Panc1 (cell line): ENCODE measurements around the gene TFEB. TPM values are rescaled to one million over a fixed set of nuclear protein-coding genes. Genes with fewer than 3 reads are reported as not detected.

ENCODE experiments used
- ATAC-seq: fragments of 200-7000 bp; cut with Tn5 transposase; 2 replicates; pipeline ENCODE4 v1.9.1; 2020; ENCODE audit warnings: mild to moderate bottlenecking, moderate library complexity
- BruUV-seq: library from RNA; stranded (reverse); fragments of 400-500 nt; replicated peaks from 2 replicates; lab custom pipeline; 2021; lab: Mats Ljungman, UMichigan
- CTCF ChIA-PET: fragments of 300-600 bp; sonication (Branson Sonifier 250); formaldehyde crosslinking; loops from one replicate; lab custom pipeline; 2022; ENCODE audit warnings: antibody characterized with exemption; lab: Charles Lee
- POLR2A ChIA-PET: fragments of 300-600 bp; sonication (Branson Sonifier 250); formaldehyde crosslinking; loops from one replicate; lab custom pipeline; 2022; ENCODE audit warnings: antibody characterized with exemption; lab: Charles Lee
- DNase-seq: peaks from one replicate; pipeline ENCODE4 v3.0.0-alpha.2; 2010; ENCODE audit warnings: low read depth, low spot score
- H3K27ac ChIP-seq: 2 replicates; pipeline ENCODE4 v1.5.1; 2011; ENCODE audit warnings: mild to moderate bottlenecking, low read length, inconsistent platforms
- H3K27me3 ChIP-seq: fragments of 200-500 bp; sonication (Bioruptor generic); 2 replicates; pipeline ENCODE4 v1.6.0; 2014; ENCODE audit warnings: low read length, inconsistent platforms; ENCODE audit not compliant: control insufficient read depth, insufficient read depth
- H3K36me3 ChIP-seq: fragments of 200-500 bp; sonication (Bioruptor generic); 2 replicates; pipeline ENCODE4 v1.5.1; 2014; ENCODE audit warnings: inconsistent platforms, mild to moderate bottlenecking, low read length, moderate library complexity; ENCODE audit not compliant: control insufficient read depth, insufficient read depth
- H3K4me1 ChIP-seq: 2 replicates; pipeline ENCODE4 v1.5.1; 2011; ENCODE audit warnings: inconsistent platforms, mild to moderate bottlenecking, low read length, moderate library complexity; ENCODE audit not compliant: control insufficient read depth, insufficient read depth
- H3K4me3 ChIP-seq, 2 experiments: 2 replicates each; pipeline ENCODE4 v1.5.1; 2011 to 2012; ENCODE audit warnings: low read depth in 2 of 2, low read length in 2 of 2, mild to moderate bottlenecking in 2 of 2, inconsistent platforms in 1 of 2, moderate library complexity in 1 of 2
- H3K9me3 ChIP-seq: fragments of 200-500 bp; sonication (Bioruptor generic); 2 replicates; pipeline ENCODE4 v1.5.1; 2014; ENCODE audit warnings: low read depth, mild to moderate bottlenecking, inconsistent platforms, low read length, moderate library complexity; ENCODE audit not compliant: control insufficient read depth, insufficient read depth
- CTCF ChIP-seq: fragments of 450-650 bp; IDR thresholded peaks from 2 replicates; pipeline ENCODE4 v1.5.1; 2017; ENCODE audit warnings: mild to moderate bottlenecking
- POLR2AphosphoS5 ChIP-seq: IDR thresholded peaks from 2 replicates; pipeline ENCODE4 v1.6.1; 2012; ENCODE audit warnings: mild to moderate bottlenecking, low read depth, low read length, moderate library complexity
- REST ChIP-seq, 2 experiments: IDR thresholded peaks; 2 replicates each; pipeline ENCODE4 v1.6.1; 2011 to 2012; ENCODE audit warnings: low read depth in 2 of 2, control low read depth in 1 of 2, low read length in 1 of 2, mild to moderate bottlenecking in 1 of 2, moderate library complexity in 1 of 2; ENCODE audit not compliant: insufficient read depth in 1 of 2
- SIN3A ChIP-seq: IDR thresholded peaks from 2 replicates; pipeline ENCODE4 v1.6.1; 2012; ENCODE audit warnings: low read depth, mild to moderate bottlenecking, low read length, moderate library complexity, borderline replicate concordance; ENCODE audit not compliant: insufficient read depth
- TCF7L2 ChIP-seq: IDR thresholded peaks from 2 replicates; pipeline ENCODE4 v1.6.1; 2011; ENCODE audit warnings: mild to moderate bottlenecking, low read depth, low read length, inconsistent platforms
- in situ Hi-C: cut with HindIII; loops from 2 replicates; pipeline ENCODE4 v1.10.0; 2016; ENCODE audit warnings: low sequenced_read_pairs, low pct_unique_long_range_greater_than_20kb
- intact Hi-C: fragments of 100-400 bp; cut with micrococcal nuclease; formaldehyde crosslinking; loops from one replicate; pipeline ENCODE4 v1.10.0; 2022; ENCODE audit not compliant: unreplicated experiment
- total RNA-seq: library from RNA; stranded (reverse); gene quantifications from one replicate; pipeline ENCODE4 v1.2.1, GENCODE V29; 2021; ENCODE audit not compliant: unreplicated experiment

Gene TFEB
- total RNA-seq, 1 experiment from 2014 or later = 13.3 TPM

- H3K4me1 ChIP-seq = peaks cover 3% of the 10 kb centered on the region; the same call in 1 of the 2 replicates
- no peak for ATAC-seq
- intact Hi-C loops (no loop called here), in situ Hi-C loops (no loop called here)
- H3K27ac ChIP-seq = no peak overlapping the region
- no peaks in the 10 kb centered on the region for H3K36me3 ChIP-seq
- TF ChIP-seq CTCF (no peak), REST (IDR thresholded peaks at IDR 0.05; ENCODE audit: insufficient read depth in 1 of 2, low read depth in 2 of 2, low read length in 1 of 2) (no peak), POLR2AphosphoS5 (no peak), TCF7L2 (no peak), SIN3A (no peak)
- no peaks in the 10 kb centered on the region for H3K27me3 ChIP-seq
- H3K4me3 ChIP-seq = no peak overlapping the region
- ChIA-PET CTCF (interaction anchor here (0.6 to 0.8 kb wide), 2 partner anchors 61 to 135 kb away, joined by 3 read pairs; partner anchors contain the start of gene FRS3), POLR2A (no interaction called here)
- no peak for DNase-seq
- H3K9me3 ChIP-seq = no peaks in the 10 kb centered on the region
- BruUV-seq = no TSS peak
Observed at GRCh38 chr6:41644297-41644879, 91.0 kb downstream of the TFEB start.

- in situ Hi-C loops (no loop called here), intact Hi-C loops (no loop called here)
- TF ChIP-seq REST (IDR thresholded peaks at IDR 0.05; ENCODE audit: insufficient read depth in 1 of 2, low read depth in 2 of 2, low read length in 1 of 2) (no peak), SIN3A (no peak)
- Histone ChIP-seq H3K27ac (no peak overlapping the region), H3K4me3 (no peak overlapping the region), H3K9me3 (no peaks in the 10 kb centered on the region), H3K36me3 (no peaks in the 10 kb centered on the region), H3K27me3 (no peaks in the 10 kb centered on the region), H3K4me1 (peaks cover 3% of the 10 kb centered on the region; the same call in 1 of the 2 replicates)
- POLR2A ChIA-PET = no interaction called here
- no TSS peak for BruUV-seq
- ATAC-seq (no peak), DNase-seq (no peak)
- CTCF ChIA-PET = interaction anchor here (0.6 to 0.8 kb wide), 2 partner anchors 62 to 136 kb away, joined by 3 read pairs; partner anchors contain the start of gene FRS3
Observed at GRCh38 chr6:41643899-41644269, 91.5 kb downstream of the TFEB start.
